ENCODE measurements around the gene CLEC2B.

DNA sequence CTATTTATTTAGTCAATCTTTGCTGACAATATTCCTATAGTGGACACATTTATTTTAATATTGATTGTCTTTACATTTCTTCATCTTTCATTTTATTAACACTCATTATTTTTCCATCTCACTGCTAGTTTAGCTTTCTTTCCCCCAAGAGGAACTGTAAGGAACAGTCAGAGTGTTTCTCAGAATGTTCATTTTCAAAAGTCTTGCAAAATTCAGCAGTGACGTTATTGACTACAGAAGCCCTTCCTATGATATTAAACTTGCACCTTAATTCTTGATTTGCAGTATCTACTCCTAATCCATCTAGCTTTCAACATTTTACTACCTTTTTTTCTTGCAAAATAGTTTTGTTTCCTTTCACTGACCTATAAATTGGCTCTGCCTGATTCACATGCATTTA is 13.0 kb downstream of the CLEC2B start:
- TF ChIP-seq POLR2AphosphoS5 (IDR thresholded peaks at IDR 0.05) (no peak), POLR2A (IDR thresholded peaks at IDR 0.05) (no peak)
- TF ChIP-seq, protein P1, sequence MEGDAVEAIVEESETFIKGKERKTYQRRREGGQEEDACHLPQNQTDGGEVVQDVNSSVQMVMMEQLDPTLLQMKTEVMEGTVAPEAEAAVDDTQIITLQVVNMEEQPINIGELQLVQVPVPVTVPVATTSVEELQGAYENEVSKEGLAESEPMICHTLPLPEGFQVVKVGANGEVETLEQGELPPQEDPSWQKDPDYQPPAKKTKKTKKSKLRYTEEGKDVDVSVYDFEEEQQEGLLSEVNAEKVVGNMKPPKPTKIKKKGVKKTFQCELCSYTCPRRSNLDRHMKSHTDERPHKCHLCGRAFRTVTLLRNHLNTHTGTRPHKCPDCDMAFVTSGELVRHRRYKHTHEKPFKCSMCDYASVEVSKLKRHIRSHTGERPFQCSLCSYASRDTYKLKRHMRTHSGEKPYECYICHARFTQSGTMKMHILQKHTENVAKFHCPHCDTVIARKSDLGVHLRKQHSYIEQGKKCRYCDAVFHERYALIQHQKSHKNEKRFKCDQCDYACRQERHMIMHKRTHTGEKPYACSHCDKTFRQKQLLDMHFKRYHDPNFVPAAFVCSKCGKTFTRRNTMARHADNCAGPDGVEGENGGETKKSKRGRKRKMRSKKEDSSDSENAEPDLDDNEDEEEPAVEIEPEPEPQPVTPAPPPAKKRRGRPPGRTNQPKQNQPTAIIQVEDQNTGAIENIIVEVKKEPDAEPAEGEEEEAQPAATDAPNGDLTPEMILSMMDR (IDR thresholded peaks at IDR 0.05): no peak
